Mucosa of rectum (tissue), 2 donors: ENCODE data around the gene SMNDC1.

ENCODE experiments used
- H3K27ac ChIP-seq, 2 donors: one replicate each; pipeline ENCODE4 v1.7.0; 2013; ENCODE audit warnings: inconsistent platforms in 2 of 2, low read depth in 2 of 2, low read length in 2 of 2
- H3K27me3 ChIP-seq, 2 donors: one replicate each; pipeline ENCODE4 v1.7.0; 2013; ENCODE audit warnings: low read length in 2 of 2; ENCODE audit not compliant: control insufficient read depth in 2 of 2, insufficient read depth in 2 of 2
- H3K36me3 ChIP-seq, 2 donors: one replicate each; pipeline ENCODE4 v1.7.0; 2013; ENCODE audit warnings: low read length in 2 of 2; ENCODE audit not compliant: control insufficient read depth in 2 of 2, insufficient read depth in 2 of 2
- H3K4me1 ChIP-seq, 2 donors: one replicate each; pipeline ENCODE4 v1.7.0; 2013; ENCODE audit warnings: low read length in 2 of 2, mild to moderate bottlenecking in 1 of 2; ENCODE audit not compliant: control insufficient read depth in 2 of 2, insufficient read depth in 2 of 2
- H3K4me3 ChIP-seq, 2 donors: one replicate each; pipeline ENCODE4 v1.7.0; 2013; ENCODE audit warnings: low read length in 2 of 2
- H3K9ac ChIP-seq, 2 donors: one replicate each; pipeline ENCODE4 v1.7.0; 2013; ENCODE audit warnings: low read length in 2 of 2, low read depth in 1 of 2, mild to moderate bottlenecking in 1 of 2
- H3K9me3 ChIP-seq, 2 donors: one replicate each; pipeline ENCODE4 v1.7.0; 2013; ENCODE audit warnings: low read length in 2 of 2; ENCODE audit not compliant: control insufficient read depth in 2 of 2
- donor health status: healthy.
- donor health status: Normal muscosa, but diverticular disease.

Gene SMNDC1

DNA sequence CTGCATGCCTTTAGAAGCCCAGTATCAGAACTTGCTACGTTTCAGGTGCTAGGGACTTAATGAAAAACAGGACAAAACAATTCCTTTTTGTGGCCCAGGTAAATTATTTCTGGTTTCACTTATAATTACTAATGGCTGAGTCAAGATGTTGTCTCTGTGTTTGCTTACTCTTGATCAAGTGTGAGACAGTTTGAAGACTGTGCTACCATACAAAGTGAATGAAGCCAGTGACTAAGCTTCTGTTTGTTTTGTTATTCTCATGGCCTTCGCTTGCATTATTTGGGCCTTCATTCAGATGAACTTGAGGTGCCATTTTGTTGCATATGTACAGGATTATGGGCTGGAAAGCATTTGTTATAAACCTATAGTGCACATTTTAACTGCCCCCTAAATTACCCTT, 17.9 kb downstream of the SMNDC1 start:
- Histone ChIP-seq H3K27ac (no peak overlapping the region), H3K9ac (no peak overlapping the region), H3K4me1 (no peaks in the 10 kb centered on the region), H3K4me3 (no peak overlapping the region), H3K36me3 (peaks cover 41 to 44% of the 10 kb centered on the region in 2 donors), H3K9me3 (no peaks in the 10 kb centered on the region), H3K27me3 (no peaks in the 10 kb centered on the region)

DNA sequence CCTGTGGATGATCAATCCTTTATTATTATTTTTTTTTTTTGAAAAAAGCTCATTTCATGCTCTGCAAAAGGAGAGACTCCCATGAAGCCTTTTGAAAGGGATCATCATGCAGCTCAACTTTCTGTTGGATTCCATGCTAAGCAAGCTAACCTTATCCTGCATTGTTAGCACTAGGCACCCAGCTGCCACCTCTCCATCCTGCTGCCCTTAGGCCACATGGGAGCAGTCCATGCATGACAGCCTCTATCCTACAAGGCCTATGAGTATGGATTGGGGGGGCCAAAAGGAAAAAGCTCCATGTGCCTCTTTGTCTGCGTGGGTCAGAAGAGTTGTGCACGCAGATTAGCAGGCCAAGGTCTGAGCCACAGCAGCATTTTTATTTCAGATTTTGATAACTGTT, 19.2 kb downstream of the SMNDC1 start:
- Histone ChIP-seq H3K36me3 (peaks cover 33 to 40% of the 10 kb centered on the region in 2 donors), H3K9ac (no peak overlapping the region), H3K4me1 (no peaks in the 10 kb centered on the region), H3K27ac (no peak overlapping the region), H3K9me3 (no peaks in the 10 kb centered on the region), H3K27me3 (no peaks in the 10 kb centered on the region), H3K4me3 (no peak overlapping the region)

DNA sequence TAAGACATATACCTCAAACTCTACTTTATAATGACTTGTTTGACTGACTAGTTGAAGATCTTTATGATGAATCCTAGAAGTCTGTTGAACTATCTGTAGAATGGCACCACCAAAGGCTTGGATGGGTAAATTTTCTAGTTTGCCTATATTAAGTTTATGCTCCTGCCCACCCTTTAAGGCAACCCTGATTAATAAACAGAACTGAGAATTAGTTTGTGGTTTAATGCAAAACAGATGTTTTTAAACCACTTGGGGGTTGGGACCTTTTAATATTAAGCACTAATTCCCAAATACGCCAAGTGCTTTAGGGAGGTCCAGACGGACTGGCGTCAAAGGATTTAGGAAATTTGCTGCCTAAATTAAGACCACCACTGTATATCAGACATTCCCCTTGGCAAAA, 20.5 kb downstream of the SMNDC1 start:
- no peaks in the 10 kb centered on the region for H3K9me3 ChIP-seq
- no peaks in the 10 kb centered on the region for H3K4me1 ChIP-seq
- H3K27me3 ChIP-seq, result no peaks in the 10 kb centered on the region
- H3K27ac ChIP-seq, result no peak overlapping the region
- H3K4me3 ChIP-seq, result no peak overlapping the region
- H3K36me3 ChIP-seq, result peaks cover 30 to 36% of the 10 kb centered on the region in 2 donors
- H3K9ac ChIP-seq, result no peak overlapping the region

DNA sequence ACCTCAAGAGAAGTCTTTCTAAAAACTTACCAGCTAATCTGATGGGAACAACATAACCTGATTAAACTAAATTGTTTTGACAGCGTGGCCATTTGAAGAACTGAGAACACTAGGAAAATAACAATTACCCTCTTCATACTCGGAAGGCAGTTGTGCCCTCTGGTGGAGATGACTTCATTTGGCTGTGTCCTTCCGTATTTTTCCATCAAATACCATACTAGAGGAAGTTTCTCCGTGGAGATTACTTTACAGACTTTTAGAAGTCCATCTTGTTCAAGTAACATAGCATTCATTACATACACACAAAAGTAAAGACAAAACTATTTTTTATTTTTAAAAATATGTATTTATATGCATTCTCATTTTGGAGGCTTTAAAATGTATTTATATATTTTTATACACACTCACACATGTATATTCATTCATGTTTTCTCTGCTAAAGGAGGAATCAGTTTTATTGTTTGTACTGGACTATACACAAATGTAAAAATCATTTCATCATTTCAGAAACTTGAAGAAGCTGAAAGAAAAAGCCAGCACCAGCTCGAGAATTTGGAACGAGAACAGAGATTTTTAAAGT, 25.2 kb downstream of the SMNDC1 start:
- H3K4me1 ChIP-seq, result no peaks in the 10 kb centered on the region
- H3K36me3 ChIP-seq, result peaks cover 3 to 4% of the 10 kb centered on the region in 2 donors
- no peak overlapping the region for H3K4me3 ChIP-seq
- no peaks in the 10 kb centered on the region for H3K9me3 ChIP-seq
- no peak overlapping the region for H3K27ac ChIP-seq
- H3K9ac ChIP-seq, result no peak overlapping the region
- no peaks in the 10 kb centered on the region for H3K27me3 ChIP-seq

DNA sequence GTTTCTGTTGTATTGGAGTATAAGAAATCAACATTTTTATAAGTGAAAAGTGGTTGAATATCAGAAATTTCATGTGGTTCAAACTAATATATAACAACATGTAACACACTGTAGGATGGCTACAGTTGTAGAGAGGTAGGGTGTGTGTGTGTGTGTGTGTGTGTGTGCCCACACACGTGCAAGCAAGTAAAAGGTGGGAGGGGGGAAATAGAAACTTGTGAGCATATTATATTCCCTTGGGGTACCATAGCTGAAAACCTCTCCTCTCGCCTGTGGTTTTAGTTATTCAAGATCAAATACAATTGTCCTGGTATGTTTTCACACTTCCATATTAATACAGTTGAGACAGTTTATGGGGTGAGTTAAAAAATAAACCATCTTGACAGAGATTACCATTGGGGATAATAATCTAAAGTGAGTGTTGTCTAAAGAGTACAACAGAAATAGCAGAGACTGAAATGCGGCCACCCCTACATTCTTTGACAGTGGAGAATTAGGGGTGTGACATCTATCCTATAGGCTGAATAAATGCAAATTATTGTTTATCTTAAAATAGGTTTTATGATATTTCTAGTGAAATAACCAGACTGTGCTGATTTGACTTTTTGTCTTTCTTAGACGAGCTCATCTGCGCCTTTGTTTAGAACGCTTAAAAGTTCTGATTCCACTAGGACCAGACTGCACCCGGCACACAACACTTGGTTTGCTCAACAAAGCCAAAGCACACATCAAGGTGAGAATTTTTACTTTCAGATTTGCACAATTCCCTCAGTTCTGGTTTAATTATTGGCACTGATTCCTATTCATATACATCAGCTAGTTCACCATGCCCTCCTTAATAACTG, 25.9 kb downstream of the SMNDC1 start:
- no peak overlapping the region for H3K4me3 ChIP-seq
- H3K27me3 ChIP-seq, result no peaks in the 10 kb centered on the region
- H3K36me3 ChIP-seq, result peaks cover 0 to 3% of the 10 kb centered on the region in 2 donors
- H3K27ac ChIP-seq, result no peak overlapping the region
- H3K4me1 ChIP-seq, result no peaks in the 10 kb centered on the region
- H3K9me3 ChIP-seq, result no peaks in the 10 kb centered on the region
- H3K9ac ChIP-seq, result no peak overlapping the region

DNA sequence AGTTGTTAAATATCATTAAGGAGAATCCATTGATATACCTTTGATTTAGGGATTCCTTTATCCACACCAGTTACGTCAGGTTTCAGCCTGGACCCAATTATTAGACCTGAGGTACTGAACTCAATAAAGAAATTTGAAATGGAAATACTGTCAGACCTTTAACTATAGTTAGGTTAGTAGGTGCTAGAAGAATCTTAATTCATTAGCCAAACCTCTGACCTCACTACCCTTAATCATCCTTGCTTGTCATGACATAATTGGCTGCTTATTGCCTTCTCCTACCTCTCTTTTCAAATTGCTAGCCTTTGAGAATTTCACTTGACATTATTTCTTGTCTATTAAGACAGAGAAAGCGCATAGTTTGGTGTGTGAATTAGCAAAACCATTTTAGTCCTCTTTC, 27.1 kb downstream of the SMNDC1 start:
- Histone ChIP-seq H3K27me3 (no peaks in the 10 kb centered on the region), H3K4me3 (no peak overlapping the region), H3K9me3 (no peaks in the 10 kb centered on the region), H3K36me3 (peaks cover 0 to 3% of the 10 kb centered on the region in 2 donors), H3K27ac (no peak overlapping the region), H3K9ac (no peak overlapping the region), H3K4me1 (no peaks in the 10 kb centered on the region)

DNA sequence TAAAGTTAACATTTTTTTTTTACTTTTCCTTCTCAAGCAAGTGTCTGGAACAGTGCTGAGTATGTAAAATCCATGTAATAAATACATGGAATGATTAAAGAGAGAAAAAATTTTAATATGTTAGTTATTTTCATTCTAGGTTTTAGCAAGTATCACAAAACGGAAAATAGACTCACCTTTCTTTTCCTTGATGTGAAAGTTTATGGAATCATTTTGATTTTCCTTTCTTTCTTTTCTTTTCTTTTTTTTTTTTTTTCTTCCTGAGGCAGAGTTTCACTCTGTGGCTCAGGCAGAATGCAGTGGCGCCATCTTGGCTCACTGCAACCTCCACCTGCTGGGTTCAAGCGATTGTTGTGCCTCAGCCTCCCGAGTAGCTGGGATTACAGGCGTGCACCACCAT, 28.1 kb downstream of the SMNDC1 start:
- Histone ChIP-seq H3K4me3 (no peak overlapping the region), H3K4me1 (no peaks in the 10 kb centered on the region), H3K9ac (no peak overlapping the region), H3K27me3 (no peaks in the 10 kb centered on the region), H3K36me3 (peaks cover 0 to 3% of the 10 kb centered on the region in 2 donors), H3K27ac (no peak overlapping the region), H3K9me3 (no peaks in the 10 kb centered on the region)

DNA sequence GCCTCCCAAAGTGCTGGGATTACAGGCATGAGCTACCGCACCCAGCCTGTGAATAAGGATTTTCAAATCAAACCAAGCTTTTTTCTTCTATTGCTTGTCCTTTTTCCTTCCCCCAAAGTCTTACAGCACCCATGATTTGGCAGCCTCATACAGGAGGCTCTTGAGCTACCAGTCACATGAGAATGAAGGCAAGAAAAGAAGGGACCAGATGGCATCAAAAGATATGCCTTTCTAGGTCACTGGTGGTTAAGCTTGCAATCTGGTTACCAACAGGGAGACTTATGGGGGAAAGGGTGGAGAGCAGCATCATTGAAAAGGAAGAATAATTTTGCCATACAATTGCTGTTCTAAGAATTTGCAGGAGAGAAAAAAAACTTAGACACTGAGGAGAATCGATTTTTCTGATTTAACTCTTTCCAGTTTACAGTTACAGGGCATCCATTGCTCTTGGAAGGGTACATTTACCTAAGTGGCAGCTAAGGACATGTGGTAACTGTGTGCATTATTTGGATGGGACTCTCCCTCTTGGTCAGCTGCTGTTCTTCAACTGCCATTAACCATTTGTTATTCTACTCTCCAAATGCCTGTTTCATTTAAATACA, 29.5 kb downstream of the SMNDC1 start:
- peaks cover 0 to 3% of the 10 kb centered on the region in 2 donors for H3K36me3 ChIP-seq
- no peak overlapping the region for H3K27ac ChIP-seq
- no peaks in the 10 kb centered on the region for H3K27me3 ChIP-seq
- no peak overlapping the region for H3K4me3 ChIP-seq
- H3K9ac ChIP-seq, result no peak overlapping the region
- peaks cover 0 to 8% of the 10 kb centered on the region in 2 donors for H3K4me1 ChIP-seq
- H3K9me3 ChIP-seq, result no peaks in the 10 kb centered on the region

DNA sequence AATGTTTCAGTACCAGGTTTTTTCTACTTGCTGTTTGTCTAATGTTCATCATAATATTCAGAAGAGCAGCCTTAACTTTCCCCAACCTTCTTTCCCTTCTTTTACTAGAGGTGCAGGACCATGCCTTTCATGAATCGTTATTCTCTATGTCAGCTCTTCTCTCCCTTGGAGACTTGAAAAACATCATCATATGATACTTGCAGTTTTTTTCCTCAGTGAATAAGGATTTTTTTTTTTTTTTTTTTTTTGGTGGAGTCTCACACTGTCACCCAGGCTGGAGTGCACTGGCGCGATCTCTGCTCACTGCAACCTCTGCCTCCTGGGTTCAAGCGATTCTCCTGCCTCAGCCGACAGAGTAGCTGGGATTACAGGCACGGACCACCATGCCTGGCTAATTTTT, 30.1 kb downstream of the SMNDC1 start:
- Histone ChIP-seq H3K9me3 (no peaks in the 10 kb centered on the region), H3K27me3 (no peaks in the 10 kb centered on the region), H3K4me3 (no peak overlapping the region), H3K9ac (no peak overlapping the region), H3K4me1 (peaks cover 0 to 14% of the 10 kb centered on the region in 2 donors), H3K27ac (no peak overlapping the region), H3K36me3 (no peaks in the 10 kb centered on the region)

DNA sequence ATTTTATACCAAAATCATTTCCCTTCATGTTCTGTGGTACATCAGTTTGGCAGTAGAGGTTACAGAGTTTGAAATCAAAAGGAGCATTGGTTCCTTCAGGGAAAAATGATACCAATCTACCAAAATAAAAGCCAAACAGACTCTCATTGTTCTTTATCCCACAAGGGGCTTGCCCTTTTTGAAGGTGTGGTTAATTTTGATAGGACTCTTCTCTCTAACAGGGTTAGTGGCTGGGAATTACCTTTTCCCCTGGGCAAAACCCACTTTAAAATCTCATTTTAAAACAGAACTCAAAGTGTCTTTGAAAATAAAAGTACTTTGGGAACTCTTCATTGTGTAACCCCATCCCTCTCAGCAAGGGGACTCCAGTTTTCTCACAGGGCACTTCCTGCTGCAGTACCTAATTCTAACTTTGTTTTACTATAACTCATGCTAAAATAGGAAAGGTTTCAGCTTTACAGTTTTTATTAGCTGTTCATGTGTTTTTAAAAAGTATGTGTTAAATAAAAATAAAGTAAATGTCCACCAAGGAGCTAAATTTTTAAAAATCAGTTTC, 30.6 kb downstream of the SMNDC1 start:
- Histone ChIP-seq H3K9me3 (no peaks in the 10 kb centered on the region), H3K27me3 (no peaks in the 10 kb centered on the region), H3K9ac (no peak overlapping the region), H3K36me3 (no peaks in the 10 kb centered on the region), H3K4me1 (peaks cover 0 to 17% of the 10 kb centered on the region in 2 donors), H3K27ac (no peak overlapping the region), H3K4me3 (no peak overlapping the region)
